Lung (tissue), 12 donors: ENCODE results near the gene MCOLN1. TPM values are rescaled to one million over a fixed set of nuclear protein-coding genes. Genes with fewer than 3 reads are reported as not detected.
A peak's percentile ranks its signal among the peaks of the same experiment; 100 is the strongest.

ENCODE experiments used
- ATAC-seq: fragments of 200-7000 bp; cut with Tn5 transposase; one replicate; pipeline ENCODE4 v1.9.1; 2020; ENCODE audit warnings: moderate number of reproducible peaks; ENCODE audit not compliant: insufficient read depth, low FRiP score
- DNase-seq, 3 donors: peaks; one replicate each; pipeline ENCODE4 v3.0.0-alpha.2; 2013 to 2017
- H3K27ac ChIP-seq, 2 donors: one replicate each; pipeline ENCODE4 v1.5.1; 2013; ENCODE audit warnings: mild to moderate bottlenecking in 2 of 2, moderate library complexity in 2 of 2, control low read depth in 1 of 2, inconsistent platforms in 1 of 2, low read depth in 1 of 2, low read length in 1 of 2
- H3K27me3 ChIP-seq, 3 donors: one replicate each; pipeline ENCODE4 v1.5.1; 2013; ENCODE audit warnings: low read length in 2 of 3; ENCODE audit not compliant: control insufficient read depth in 3 of 3, insufficient read depth in 3 of 3
- H3K36me3 ChIP-seq, 4 donors: one replicate each; pipeline ENCODE4 v1.5.1; 2013; ENCODE audit warnings: low read length in 4 of 4, mild to moderate bottlenecking in 1 of 4, moderate library complexity in 1 of 4; ENCODE audit not compliant: control insufficient read depth in 4 of 4, insufficient read depth in 4 of 4
- H3K4me1 ChIP-seq, 5 donors: one replicate each; pipeline ENCODE4 v1.5.1; 2013; ENCODE audit warnings: low read length in 5 of 5, mild to moderate bottlenecking in 2 of 5, moderate library complexity in 1 of 5; ENCODE audit not compliant: control insufficient read depth in 5 of 5, insufficient read depth in 5 of 5
- H3K4me3 ChIP-seq: one replicate; pipeline ENCODE4 v1.5.1; 2013; ENCODE audit warnings: mild to moderate bottlenecking, control low read depth, moderate library complexity
- H3K9ac ChIP-seq, 2 donors: one replicate each; pipeline ENCODE4 v1.5.1; 2013; ENCODE audit warnings: low read length in 2 of 2, control low read depth in 1 of 2; ENCODE audit not compliant: insufficient read depth in 1 of 2
- H3K9me3 ChIP-seq, 4 donors: one replicate each; pipeline ENCODE4 v1.5.1; 2013; ENCODE audit warnings: low read length in 3 of 4, mild to moderate bottlenecking in 1 of 4, moderate library complexity in 1 of 4; ENCODE audit not compliant: control insufficient read depth in 4 of 4, insufficient read depth in 3 of 4
- CTCF ChIP-seq: IDR thresholded peaks from 2 replicates; pipeline ENCODE4 v1.5.1; 2012; ENCODE audit warnings: mild to moderate bottlenecking; ENCODE audit errors: control extremely low read depth, extremely low read depth
- WGBS, 2 donors: extraction: QIAGEN DNeasy Blood & Tissue Kit; methylation state at CpG; one replicate each; pipeline ENCODE4 v1.1.7; 2013; 5-methylcytosine and 5-hydroxymethylcytosine counted together
- polyA plus RNA-seq, 2 donors: library from polyadenylated mRNA; stranded (reverse); fragments of 200-250 nt; gene quantifications; one replicate each; pipeline ENCODE4 v1.2.1, GENCODE V29; 2013
- total RNA-seq, 2 donors: library from RNA; depleted of rRNA in 1 of 2; stranded (reverse); fragments of >200 nt in 1 of 2; gene quantifications; one replicate each; pipeline ENCODE4 v1.2.1, GENCODE V29; 2014 to 2021
- donor health status: control.
- donor health status: control.
- donor health status: Bipolar disorder and iron deficiency.
- donor health status: healthy.
- donor health status: DM: yes; HTN: yes; CAD: no.

MCOLN1 gene
- total and polyA plus RNA-seq, 4 donors = 11.6 to 68.1 (median 59.9) TPM

- DNase-seq (peak; percentile 55 to 71 (median 64)), ATAC-seq (no peak)
Measured at GRCh38 chr19:7482584-7483439, 39.6 kb upstream of the MCOLN1 start.

GRCh38 chr19:7483720-7484201 lies 38.7 kb upstream of the MCOLN1 start:
- no peaks in the 10 kb centered on the region for H3K36me3 ChIP-seq
- TF ChIP-seq CTCF = no peak
- DNase-seq (no peak), ATAC-seq (no peak)
- H3K4me1 ChIP-seq = peaks cover 0 to 13% (median 0%) of the 10 kb centered on the region in 5 donors
- H3K9me3 ChIP-seq = no peaks in the 10 kb centered on the region
- H3K27ac ChIP-seq = peak overlapping the region in 1 of 2 donors; percentile 69
- no peak overlapping the region for H3K9ac ChIP-seq
- no peak overlapping the region for H3K4me3 ChIP-seq
- H3K27me3 ChIP-seq = no peaks in the 10 kb centered on the region
- 69 to 71% methylated on average over 17 of the region's 17 CpGs for WGBS, 2 donors

More at GRCh38 chr19:7482584-7483439, 39.6 kb upstream of the MCOLN1 start:
- no peak for TF ChIP-seq CTCF
- H3K4me1 ChIP-seq = peaks cover 0 to 8% (median 0%) of the 10 kb centered on the region in 5 donors
- H3K4me3 ChIP-seq = no peak overlapping the region
- whole genome bisulfite sequencing, 2 donors = 35 to 39% methylated on average over 34 to 36 of the region's 37 CpGs
- H3K36me3 ChIP-seq = peaks cover 0 to 2% (median 0%) of the 10 kb centered on the region in 4 donors
- H3K9ac ChIP-seq = no peak overlapping the region
- H3K9me3 ChIP-seq = no peaks in the 10 kb centered on the region
- H3K27me3 ChIP-seq = no peaks in the 10 kb centered on the region
- peak overlapping the region in 1 of 2 donors; percentile 69 for H3K27ac ChIP-seq

GRCh38 chr19:7486923-7487322 lies 35.5 kb upstream of the MCOLN1 start:
- H3K27me3 ChIP-seq = no peaks in the 10 kb centered on the region
- H3K4me3 ChIP-seq = no peak overlapping the region
- no peaks in the 10 kb centered on the region for H3K36me3 ChIP-seq
- DNase-seq (no peak), ATAC-seq (no peak)
- no peak for TF ChIP-seq CTCF
- no peak overlapping the region for H3K27ac ChIP-seq
- WGBS, 2 donors = 72 to 76% methylated on average over 2 of the region's 2 CpGs
- no peak overlapping the region for H3K9ac ChIP-seq
- peaks cover 0 to 18% (median 0%) of the 10 kb centered on the region in 5 donors for H3K4me1 ChIP-seq
- no peaks in the 10 kb centered on the region for H3K9me3 ChIP-seq
